ENCODE measurements around the gene FFAR1. TPM values are rescaled to one million over a fixed set of nuclear protein-coding genes. Genes with fewer than 3 reads are reported as not detected.

FFAR1 gene
- total RNA-seq, 2 experiments from 2014 or later = 0.23 to 0.35 TPM

GRCh38 chr19:35307931-35308330 is 39.8 kb upstream of the FFAR1 start:
- Mint-ChIP-seq H3K4me1 (no peaks in the 10 kb centered on the region), H3K4me3 (no peak overlapping the region), H3K27ac (peak overlapping the region; percentile 20), H3K27me3 (no peaks in the 10 kb centered on the region), H3K36me3 (ENCODE audit: low read depth) (no peaks in the 10 kb centered on the region), H3K9me3 (ENCODE audit: low read depth) (no peaks in the 10 kb centered on the region)
- ChIA-PET CTCF (interaction anchor here (1.0 kb wide), 1 partner anchor 45 kb away, joined by 3 read pairs; no protein-coding TSS in a partner anchor), POLR2A (no interaction called here)
- ATAC-seq = no peak
- intact Hi-C loops (cut with DNase I, micrococcal nuclease) = no loop called here
- no peak for DNase-seq

DNA sequence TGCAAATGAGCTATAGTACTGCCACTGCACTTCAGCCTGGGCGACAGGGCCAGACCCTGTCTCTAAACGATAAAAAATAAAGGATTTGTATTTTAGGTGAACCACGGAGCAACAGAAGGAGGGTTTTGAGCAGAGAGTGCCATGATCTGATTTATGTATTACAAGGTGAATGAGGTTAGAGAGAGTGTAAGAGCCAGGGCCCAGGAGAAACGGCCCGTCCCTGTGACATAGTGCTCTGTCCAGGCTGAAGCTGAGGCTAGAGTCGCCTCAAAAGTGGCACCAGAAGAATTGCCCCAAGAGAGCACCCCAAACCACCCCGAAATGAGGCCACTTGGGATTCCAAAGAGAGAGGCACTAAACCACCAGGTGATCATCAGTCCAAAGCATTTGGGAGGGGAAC is 38.8 kb upstream of the FFAR1 start:
- H3K27ac Mint-ChIP-seq = no peak overlapping the region
- no peaks in the 10 kb centered on the region for H3K27me3 Mint-ChIP-seq
- intact Hi-C loops (cut with DNase I, micrococcal nuclease) = no loop called here
- no peaks in the 10 kb centered on the region for H3K4me1 Mint-ChIP-seq
- ATAC-seq = no peak
- CTCF ChIA-PET = no interaction called here
- POLR2A ChIA-PET = no interaction called here
- H3K9me3 Mint-ChIP-seq (ENCODE audit: low read depth) = no peaks in the 10 kb centered on the region
- H3K4me3 Mint-ChIP-seq = no peak overlapping the region
- DNase-seq = no peak
- no peaks in the 10 kb centered on the region for H3K36me3 Mint-ChIP-seq (ENCODE audit: low read depth)

- Mint-ChIP-seq H3K9me3 (ENCODE audit: low read depth) (no peaks in the 10 kb centered on the region), H3K27me3 (no peaks in the 10 kb centered on the region), H3K4me1 (no peaks in the 10 kb centered on the region), H3K4me3 (no peak overlapping the region), H3K36me3 (ENCODE audit: low read depth) (no peaks in the 10 kb centered on the region), H3K27ac (no peak overlapping the region)
- intact Hi-C loops (cut with DNase I, micrococcal nuclease) = no loop called here
- POLR2A ChIA-PET = no interaction called here
- no peak for DNase-seq
- no peak for ATAC-seq
- CTCF ChIA-PET = no interaction called here
These were observed 38.0 kb upstream of the FFAR1 start for GRCh38 chr19:35309481-35310279.

- Mint-ChIP-seq H3K27ac (no peak overlapping the region), H3K4me3 (no peak overlapping the region), H3K9me3 (ENCODE audit: low read depth) (no peaks in the 10 kb centered on the region), H3K4me1 (no peaks in the 10 kb centered on the region), H3K36me3 (ENCODE audit: low read depth) (no peaks in the 10 kb centered on the region), H3K27me3 (no peaks in the 10 kb centered on the region)
- DNase-seq (peak; percentile 25), ATAC-seq (peak; percentile 36)
- ChIA-PET CTCF (no interaction called here), POLR2A (no interaction called here)
- intact Hi-C loops (cut with DNase I, micrococcal nuclease) = no loop called here
These were observed 37.4 kb upstream of the FFAR1 start for GRCh38 chr19:35310331-35310730.

GRCh38 chr19:35310811-35311465 is 36.8 kb upstream of the FFAR1 start:
- Mint-ChIP-seq H3K9me3 (ENCODE audit: low read depth) (no peaks in the 10 kb centered on the region), H3K4me1 (no peaks in the 10 kb centered on the region), H3K27me3 (no peaks in the 10 kb centered on the region), H3K36me3 (ENCODE audit: low read depth) (no peaks in the 10 kb centered on the region), H3K4me3 (no peak overlapping the region), H3K27ac (no peak overlapping the region)
- no peak for DNase-seq
- ChIA-PET POLR2A (no interaction called here), CTCF (interaction anchor here (0.5 to 1.3 kb wide), 2 partner anchors 16 to 23 kb away, joined by 5 to 6 read pairs; no protein-coding TSS in a partner anchor)
- intact Hi-C loops (cut with DNase I, micrococcal nuclease) = no loop called here
- no peak for ATAC-seq

- H3K4me3 Mint-ChIP-seq = no peak overlapping the region
- no peaks in the 10 kb centered on the region for H3K36me3 Mint-ChIP-seq (ENCODE audit: low read depth)
- no peaks in the 10 kb centered on the region for H3K9me3 Mint-ChIP-seq (ENCODE audit: low read depth)
- no peaks in the 10 kb centered on the region for H3K4me1 Mint-ChIP-seq
- no peak overlapping the region for H3K27ac Mint-ChIP-seq
- ATAC-seq = no peak
- POLR2A ChIA-PET = no interaction called here
- H3K27me3 Mint-ChIP-seq = no peaks in the 10 kb centered on the region
- intact Hi-C loops (cut with DNase I, micrococcal nuclease) = no loop called here
- CTCF ChIA-PET = interaction anchor here (0.6 to 1.3 kb wide), 2 partner anchors 22 to 51 kb away, joined by 3 to 6 read pairs; no protein-coding TSS in a partner anchor
- no peak for DNase-seq
These were observed 35.6 kb upstream of the FFAR1 start for GRCh38 chr19:35311901-35312665.

GRCh38 chr19:35313587-35313986 is 34.1 kb upstream of the FFAR1 start:
- CTCF ChIA-PET = interaction anchor here (0.7 to 1.4 kb wide), 3 partner anchors 15 to 73 kb away, joined by 3 to 4 read pairs (median 3); partner anchors contain the start of gene CD22
- H3K36me3 Mint-ChIP-seq (ENCODE audit: low read depth) = no peaks in the 10 kb centered on the region
- intact Hi-C loops (cut with DNase I, micrococcal nuclease) = no loop called here

GRCh38 chr19:35314031-35314430 is 33.7 kb upstream of the FFAR1 start:
- Mint-ChIP-seq H3K9me3 (ENCODE audit: low read depth) (no peaks in the 10 kb centered on the region), H3K27ac (no peak overlapping the region), H3K36me3 (ENCODE audit: low read depth) (no peaks in the 10 kb centered on the region), H3K4me1 (peaks cover 7% of the 10 kb centered on the region), H3K27me3 (no peaks in the 10 kb centered on the region), H3K4me3 (no peak overlapping the region)
- ChIA-PET POLR2A (no interaction called here), CTCF (interaction anchor here (0.5 to 1.4 kb wide), 3 partner anchors 15 to 199 kb away, joined by 3 read pairs; partner anchors contain the start of genes CD22 and FXYD3)
- intact Hi-C loops (cut with DNase I, micrococcal nuclease) = no loop called here
- ATAC-seq = no peak
- DNase-seq = no peak

More at GRCh38 chr19:35313587-35313986, 34.1 kb upstream of the FFAR1 start:
- ATAC-seq = no peak
- Mint-ChIP-seq H3K27me3 (no peaks in the 10 kb centered on the region), H3K4me3 (no peak overlapping the region), H3K27ac (no peak overlapping the region), H3K9me3 (ENCODE audit: low read depth) (no peaks in the 10 kb centered on the region), H3K4me1 (peaks cover 2% of the 10 kb centered on the region)
- POLR2A ChIA-PET = no interaction called here
- DNase-seq = no peak

DNA sequence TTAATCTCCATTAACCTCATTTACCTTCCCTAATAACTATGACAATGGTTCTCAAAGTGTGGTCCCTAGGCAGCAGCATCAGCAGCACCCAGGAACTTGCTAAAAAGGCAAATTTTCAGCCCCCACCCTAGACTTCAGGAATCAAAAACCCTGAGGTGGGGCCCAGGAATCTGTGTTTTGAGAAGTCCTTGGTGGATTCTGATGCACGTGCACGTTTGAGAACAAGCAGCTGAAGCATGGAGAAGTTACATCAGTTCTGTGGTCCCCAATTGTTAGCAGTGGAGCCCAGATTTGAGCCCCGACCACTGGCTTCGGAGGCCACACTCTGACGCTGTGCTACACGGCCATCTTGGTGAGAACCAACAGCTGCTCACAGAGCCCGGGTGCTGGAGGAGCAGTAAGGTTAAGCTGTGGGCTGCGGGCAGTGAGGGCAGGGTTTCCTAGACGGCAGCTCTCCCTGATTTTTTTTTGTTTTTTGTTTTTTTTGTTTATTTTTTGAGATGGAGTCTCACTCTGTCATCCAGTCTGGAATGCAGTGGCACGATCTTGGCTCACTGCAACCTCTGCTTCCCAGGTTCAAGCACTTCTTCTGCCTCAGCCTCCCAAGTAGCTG is 32.7 kb upstream of the FFAR1 start:
- H3K27me3 Mint-ChIP-seq = no peaks in the 10 kb centered on the region
- H3K4me1 Mint-ChIP-seq = peaks cover 7% of the 10 kb centered on the region
- ATAC-seq (no peak), DNase-seq (no peak)
- ChIA-PET POLR2A (no interaction called here), CTCF (interaction anchor here (0.5 to 0.6 kb wide), 2 partner anchors 181 to 200 kb away, joined by 3 read pairs; partner anchors contain the start of gene FXYD3)
- H3K27ac Mint-ChIP-seq = no peak overlapping the region
- H3K36me3 Mint-ChIP-seq (ENCODE audit: low read depth) = no peaks in the 10 kb centered on the region
- no peak overlapping the region for H3K4me3 Mint-ChIP-seq
- no peaks in the 10 kb centered on the region for H3K9me3 Mint-ChIP-seq (ENCODE audit: low read depth)
- intact Hi-C loops (cut with DNase I, micrococcal nuclease) = no loop called here

- CTCF ChIA-PET = no interaction called here
- peaks cover 7% of the 10 kb centered on the region for H3K4me1 Mint-ChIP-seq
- no peak for ATAC-seq
These were observed 31.8 kb upstream of the FFAR1 start for GRCh38 chr19:35315883-35316282.

GRCh38 chr19:35316560-35316959 is 31.1 kb upstream of the FFAR1 start:
- peaks cover 2% of the 10 kb centered on the region for H3K27me3 Mint-ChIP-seq
- no peak overlapping the region for H3K4me3 Mint-ChIP-seq
- H3K36me3 Mint-ChIP-seq (ENCODE audit: low read depth) = no peaks in the 10 kb centered on the region
- H3K27ac Mint-ChIP-seq = no peak overlapping the region
- ChIA-PET CTCF (no interaction called here), POLR2A (no interaction called here)
- peaks cover 7% of the 10 kb centered on the region for H3K4me1 Mint-ChIP-seq
- no peak for DNase-seq
- no peak for ATAC-seq
- H3K9me3 Mint-ChIP-seq (ENCODE audit: low read depth) = no peaks in the 10 kb centered on the region
- intact Hi-C loops (cut with DNase I, micrococcal nuclease) = no loop called here

More at GRCh38 chr19:35315883-35316282, 31.8 kb upstream of the FFAR1 start:
- no peak overlapping the region for H3K4me3 Mint-ChIP-seq
- no peaks in the 10 kb centered on the region for H3K9me3 Mint-ChIP-seq (ENCODE audit: low read depth)
- no peak for DNase-seq
- no peaks in the 10 kb centered on the region for H3K36me3 Mint-ChIP-seq (ENCODE audit: low read depth)
- H3K27me3 Mint-ChIP-seq = peaks cover 2% of the 10 kb centered on the region
- no peak overlapping the region for H3K27ac Mint-ChIP-seq
- POLR2A ChIA-PET = no interaction called here
- intact Hi-C loops (cut with DNase I, micrococcal nuclease) = no loop called here

Data from activated CD4-positive, alpha-beta T cell treated with anti-CD3 and anti-CD28 coated beads for 36 hours (primary cell).